HL-60/S4 (cell line): ENCODE results near the gene TRDN.

Source experiments
- in situ Hi-C: fragments of 300-500 bp; cut with MboI; formaldehyde crosslinking; loops from 2 replicates; pipeline ENCODE4 v1.14.3; 2022; ENCODE audit warnings: low sequenced_read_pairs

TRDN gene

GRCh38 chr6:123418071-123418470 is 218.7 kb downstream of the TRDN start:
- in situ Hi-C loops = loop anchor here (10.0 kb wide), 1 partner anchor 297 kb away; no protein-coding TSS in a partner anchor

GRCh38 chr6:123417535-123417934 is 219.2 kb downstream of the TRDN start:
- in situ Hi-C loops = loop anchor here (10.0 kb wide), 1 partner anchor 297 kb away; no protein-coding TSS in a partner anchor

- in situ Hi-C loops = loop anchor here (10.0 kb wide), 1 partner anchor 299 kb away; no protein-coding TSS in a partner anchor
Measured at GRCh38 chr6:123415844-123416468, 220.8 kb downstream of the TRDN start.

GRCh38 chr6:123404975-123405374 is 231.8 kb downstream of the TRDN start:
- in situ Hi-C loops = no loop called here

GRCh38 chr6:123402052-123402451 is 234.7 kb downstream of the TRDN start:
- in situ Hi-C loops = no loop called here

GRCh38 chr6:123398072-123398471 is 238.7 kb downstream of the TRDN start:
- in situ Hi-C loops = no loop called here

GRCh38 chr6:123393331-123393730 is 243.4 kb downstream of the TRDN start:
- in situ Hi-C loops = no loop called here

- in situ Hi-C loops = no loop called here
Measured at GRCh38 chr6:123383718-123384117, 253.0 kb downstream of the TRDN start.

- in situ Hi-C loops = no loop called here
Measured at GRCh38 chr6:123380257-123380656, 256.5 kb downstream of the TRDN start.

- in situ Hi-C loops = no loop called here
Measured at GRCh38 chr6:123372737-123373136, 264.0 kb downstream of the TRDN start.

GRCh38 chr6:123363912-123364311 is 272.8 kb downstream of the TRDN start:
- in situ Hi-C loops = no loop called here

- in situ Hi-C loops = no loop called here
Measured at GRCh38 chr6:123360359-123360758, 276.4 kb downstream of the TRDN start.

- in situ Hi-C loops = no loop called here
Measured at GRCh38 chr6:123352705-123353104, 284.0 kb downstream of the TRDN start.

GRCh38 chr6:123352279-123352678 is 284.5 kb downstream of the TRDN start:
- in situ Hi-C loops = no loop called here

- in situ Hi-C loops = no loop called here
Measured at GRCh38 chr6:123343836-123344235, 292.9 kb downstream of the TRDN start.

- in situ Hi-C loops = no loop called here
Measured at GRCh38 chr6:123338394-123338793, 298.4 kb downstream of the TRDN start.

- in situ Hi-C loops = no loop called here
Measured at GRCh38 chr6:123333000-123333756, 303.6 kb downstream of the TRDN start.

- in situ Hi-C loops = no loop called here
Measured at GRCh38 chr6:123332070-123332469, 304.7 kb downstream of the TRDN start.

GRCh38 chr6:123329337-123329736 is 307.4 kb downstream of the TRDN start:
- in situ Hi-C loops = no loop called here

- in situ Hi-C loops = no loop called here
Measured at GRCh38 chr6:123323452-123324329, 313.1 kb downstream of the TRDN start.

- in situ Hi-C loops = no loop called here
Measured at GRCh38 chr6:123321020-123321419, 315.7 kb downstream of the TRDN start.
